RWPE2 (cell line): Measurements from ENCODE around the gene RPL28.

Experiments used
- ATAC-seq: fragments of 200-7000 bp; cut with Tn5 transposase; 3 replicates; pipeline ENCODE4 v1.9.1; 2021; ENCODE audit warnings: low read depth
- DNase-seq: peaks from one replicate; pipeline ENCODE4 v3.0.0-alpha.2; 2020; ENCODE audit warnings: low spot score
- H3K27ac ChIP-seq: fragments of 450-650 bp; 2 replicates; pipeline ENCODE4 v1.5.1; 2017; ENCODE audit warnings: mild to moderate bottlenecking; ENCODE audit not compliant: poor library complexity, severe bottlenecking
- H3K27me3 ChIP-seq: fragments of 250-450 bp; sonication (Bioruptor Pico); 2 replicates; pipeline ENCODE4 v1.5.1; 2021; ENCODE audit warnings: mild to moderate bottlenecking, moderate library complexity; ENCODE audit not compliant: insufficient read depth, poor library complexity, severe bottlenecking
- H3K36me3 ChIP-seq: fragments of 250-450 bp; sonication (Bioruptor Pico); 2 replicates; pipeline ENCODE4 v1.5.1; 2020; ENCODE audit warnings: low read depth, mild to moderate bottlenecking, moderate library complexity
- H3K4me1 ChIP-seq: fragments of 250-450 bp; sonication (Bioruptor Pico); 2 replicates; pipeline ENCODE4 v1.5.1; 2021; ENCODE audit warnings: mild to moderate bottlenecking, moderate library complexity; ENCODE audit not compliant: insufficient read depth, poor library complexity, severe bottlenecking
- H3K4me3 ChIP-seq: fragments of 250-450 bp; sonication (Bioruptor Pico); 2 replicates; pipeline ENCODE4 v1.5.1; 2021; ENCODE audit warnings: mild to moderate bottlenecking, moderate library complexity; ENCODE audit not compliant: severe bottlenecking
- H3K9me3 ChIP-seq: fragments of 250-450 bp; sonication (Bioruptor Pico); 2 replicates; pipeline ENCODE4 v1.5.1; 2021; ENCODE audit warnings: mild to moderate bottlenecking, moderate library complexity; ENCODE audit not compliant: severe bottlenecking
- CTCF ChIP-seq: fragments of 450-650 bp; IDR thresholded peaks from one replicate; pipeline ENCODE4 v1.5.1; 2017; ENCODE audit warnings: mild to moderate bottlenecking, moderate library complexity; ENCODE audit not compliant: poor library complexity, severe bottlenecking

RPL28 gene

GRCh38 chr19:55348317-55349034 is 37.3 kb upstream of the RPL28 start:
- peaks cover 36% of the 10 kb centered on the region for H3K4me1 ChIP-seq
- no peak overlapping the region for H3K4me3 ChIP-seq
- no peak overlapping the region for H3K27ac ChIP-seq
- no peaks in the 10 kb centered on the region for H3K27me3 ChIP-seq
- H3K9me3 ChIP-seq = no peaks in the 10 kb centered on the region
- no peak for TF ChIP-seq CTCF
- DNase-seq = no peak
- no peak for ATAC-seq
- H3K36me3 ChIP-seq = peaks cover 4% of the 10 kb centered on the region; the same call in 1 of the 2 replicates

- H3K27me3 ChIP-seq = no peaks in the 10 kb centered on the region
- TF ChIP-seq CTCF = no peak
- no peak overlapping the region for H3K27ac ChIP-seq
These were observed 35.0 kb upstream of the RPL28 start for GRCh38 chr19:55350620-55351315.

GRCh38 chr19:55352040-55352439 is 33.7 kb upstream of the RPL28 start:
- H3K27ac ChIP-seq = peak overlapping the region; percentile 10
- H3K27me3 ChIP-seq = no peaks in the 10 kb centered on the region
- ATAC-seq = peak; percentile 64
- TF ChIP-seq CTCF = no peak
- H3K4me1 ChIP-seq = peaks cover 13% of the 10 kb centered on the region
- H3K9me3 ChIP-seq = no peaks in the 10 kb centered on the region
- DNase-seq = peak; percentile 88
- no peaks in the 10 kb centered on the region for H3K36me3 ChIP-seq
- H3K4me3 ChIP-seq = no peak overlapping the region

More at GRCh38 chr19:55350620-55351315, 35.0 kb upstream of the RPL28 start:
- H3K4me3 ChIP-seq = no peak overlapping the region
- ATAC-seq (no peak), DNase-seq (no peak)
- peaks cover 16% of the 10 kb centered on the region for H3K4me1 ChIP-seq
- H3K36me3 ChIP-seq = no peaks in the 10 kb centered on the region
- H3K9me3 ChIP-seq = no peaks in the 10 kb centered on the region

GRCh38 chr19:55352549-55353145 is 33.1 kb upstream of the RPL28 start:
- Histone ChIP-seq H3K36me3 (no peaks in the 10 kb centered on the region), H3K27ac (no peak overlapping the region), H3K27me3 (no peaks in the 10 kb centered on the region), H3K4me3 (no peak overlapping the region), H3K9me3 (no peaks in the 10 kb centered on the region), H3K4me1 (peaks cover 13% of the 10 kb centered on the region)
- no peak for DNase-seq
- TF ChIP-seq CTCF = no peak
- ATAC-seq = no peak
